HG03520 (cell line): ENCODE results near the gene SLIT1.
A peak's percentile ranks its signal among the peaks of the same experiment; 100 is the strongest.

Experiments used
- ATAC-seq: cut with Tn5 transposase; IDR thresholded peaks from one replicate; pipeline ENCODE4 v1.9.1; 2021; ENCODE audit warnings: mild to moderate bottlenecking, moderate library complexity; ENCODE audit not compliant: unreplicated experiment

The SLIT1 gene

GRCh38 chr10:97030894-97031293 lies 154.9 kb downstream of the SLIT1 start:
- ATAC-seq: no peak

GRCh38 chr10:97029271-97029670 lies 156.5 kb downstream of the SLIT1 start:
- ATAC-seq: no peak

- ATAC-seq: no peak
These were observed 157.0 kb downstream of the SLIT1 start for GRCh38 chr10:97028832-97029178.

GRCh38 chr10:97028126-97028831 lies 157.5 kb downstream of the SLIT1 start:
- ATAC-seq: no peak

GRCh38 chr10:97025613-97026242 lies 160.0 kb downstream of the SLIT1 start:
- no peak for ATAC-seq

GRCh38 chr10:97024168-97025073 lies 161.3 kb downstream of the SLIT1 start:
- no peak for ATAC-seq

- no peak for ATAC-seq
These were observed 162.2 kb downstream of the SLIT1 start for GRCh38 chr10:97023401-97024167.

GRCh38 chr10:97022616-97023015 lies 163.1 kb downstream of the SLIT1 start:
- no peak for ATAC-seq

GRCh38 chr10:97020452-97021400 lies 165.0 kb downstream of the SLIT1 start:
- ATAC-seq: no peak

GRCh38 chr10:97019213-97019844 lies 166.4 kb downstream of the SLIT1 start:
- ATAC-seq: no peak

GRCh38 chr10:97018251-97019212 lies 167.2 kb downstream of the SLIT1 start:
- no peak for ATAC-seq

GRCh38 chr10:97017474-97017903 lies 168.3 kb downstream of the SLIT1 start:
- no peak for ATAC-seq

GRCh38 chr10:97016728-97017473 lies 168.9 kb downstream of the SLIT1 start:
- ATAC-seq: peak; percentile 72

- no peak for ATAC-seq
These were observed 170.5 kb downstream of the SLIT1 start for GRCh38 chr10:97015240-97015639.

GRCh38 chr10:97013983-97014382 lies 171.8 kb downstream of the SLIT1 start:
- ATAC-seq: no peak

GRCh38 chr10:97013568-97013967 lies 172.2 kb downstream of the SLIT1 start:
- ATAC-seq: no peak

GRCh38 chr10:97012470-97012869 lies 173.3 kb downstream of the SLIT1 start:
- ATAC-seq: no peak
